H1 (cell line): Measurements from ENCODE around the gene DNAJB12. TPM values are rescaled to one million over a fixed set of nuclear protein-coding genes. Genes with fewer than 3 reads are reported as not detected.

Experiments
- BCL11A ChIP-seq, 2 experiments: IDR thresholded peaks; one replicate each; pipeline ENCODE4 v1.6.1; 2011; ENCODE audit warnings: low read depth in 2 of 2, low read length in 2 of 2, mild to moderate bottlenecking in 2 of 2
- CHD1 ChIP-seq: IDR thresholded peaks from 2 replicates; pipeline ENCODE4 v1.6.1; 2012; ENCODE audit warnings: low read depth, low read length, improper control_type of control experiment
- RFX5 ChIP-seq: IDR thresholded peaks from 2 replicates; pipeline ENCODE4 v1.6.1; 2011; ENCODE audit warnings: low read depth, low read length, improper control_type of control experiment, borderline replicate concordance
- SAP30 ChIP-seq: fragments of 300-600 bp; sonication (generic); IDR thresholded peaks from 2 replicates; pipeline ENCODE4 v1.7.1; 2012; ENCODE audit warnings: low read length, moderate library complexity, mild to moderate bottlenecking, inconsistent platforms; ENCODE audit not compliant: insufficient read depth, insufficient replicate concordance
- SIRT6 ChIP-seq: IDR thresholded peaks from one replicate; pipeline ENCODE4 v1.7.1; 2012; ENCODE audit warnings: low read length, inconsistent platforms
- SP1 ChIP-seq: IDR thresholded peaks from 2 replicates; pipeline ENCODE4 v1.6.1; 2011; ENCODE audit warnings: low read depth, low read length
- SRF ChIP-seq: IDR thresholded peaks from 2 replicates; pipeline ENCODE4 v1.6.1; 2011; ENCODE audit warnings: mild to moderate bottlenecking, low read depth, low read length, moderate library complexity
- SUZ12 ChIP-seq: fragments of 200-600 bp; sonication (generic); IDR thresholded peaks from 2 replicates; pipeline ENCODE4 v1.6.1; 2012; ENCODE audit warnings: mild to moderate bottlenecking, inconsistent platforms, low read length, moderate library complexity, mixed read lengths
- TAF7 ChIP-seq: optimal IDR thresholded peaks from 2 replicates; pipeline ENCODE3; 2011; ENCODE audit warnings: low read depth, mild to moderate bottlenecking, inconsistent platforms, low read length, moderate library complexity, borderline replicate concordance
- polyA plus RNA-seq, 7 experiments: library from polyadenylated mRNA; depleted of rRNA in 3 of 7; stranded (reverse) in 5 of 7; unstranded in 2 of 7; fragments of >200 nt in 5 of 7; fragments of 200-250 nt in 2 of 7; gene quantifications; 1 replicate in 5 of 7; 2 replicates in 1 of 7; 4 replicates in 1 of 7; pipeline versions ENCODE4 v1.2.1 to v1.2.3, GENCODE V29; 2011 to 2013; ENCODE audit warnings: missing spikeins in 2 of 7, mixed read lengths in 2 of 7
- total RNA-seq: library from RNA; stranded (reverse); fragmentation: NEBNext Ultra II Directional; extraction: Animal tissue kit (Norgen Biotek cat#: 25700); gene quantifications from 2 replicates; pipeline ENCODE4 v1.2.1, GENCODE V29; 2021
- TF ChIP-seq, protein P1 (sequence below): fragments of 300-600 bp; sonication (generic); IDR thresholded peaks from 2 replicates; pipeline ENCODE4 v1.7.1; 2012; ENCODE audit warnings: low read length, moderate library complexity, mild to moderate bottlenecking, inconsistent platforms; ENCODE audit not compliant: insufficient replicate concordance
- TF ChIP-seq, protein P2 (sequence below): IDR thresholded peaks from 2 replicates; pipeline ENCODE4 v1.6.1; 2012; ENCODE audit warnings: inconsistent platforms

DNAJB12 gene
- total and polyA plus RNA-seq, 2 of the 8 experiments (the other 6 are each of a cell fraction or from before 2014, with no cell fraction given), result 10.8 to 20.5 TPM

DNA sequence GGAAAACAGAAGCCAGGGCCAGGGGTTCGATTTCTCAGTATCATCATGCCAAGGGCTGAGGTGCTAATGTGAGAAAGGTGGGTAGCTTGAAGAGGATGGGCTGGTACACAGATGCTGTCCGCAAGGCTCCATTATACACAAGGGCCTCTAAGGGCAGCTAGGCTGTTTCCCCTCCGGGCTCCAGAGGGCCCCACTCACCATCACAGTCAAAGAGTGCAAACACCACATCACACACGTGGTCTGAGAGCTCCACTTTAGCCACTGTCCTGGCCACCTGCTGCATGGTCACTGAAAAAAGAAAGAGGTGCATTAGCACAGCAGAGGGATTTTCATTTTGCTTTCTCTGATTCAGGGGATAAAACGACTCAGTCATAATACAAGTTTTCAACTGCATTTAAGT lies 20.9 kb upstream of the DNAJB12 start (continued):
- TF ChIP-seq, protein P1, sequence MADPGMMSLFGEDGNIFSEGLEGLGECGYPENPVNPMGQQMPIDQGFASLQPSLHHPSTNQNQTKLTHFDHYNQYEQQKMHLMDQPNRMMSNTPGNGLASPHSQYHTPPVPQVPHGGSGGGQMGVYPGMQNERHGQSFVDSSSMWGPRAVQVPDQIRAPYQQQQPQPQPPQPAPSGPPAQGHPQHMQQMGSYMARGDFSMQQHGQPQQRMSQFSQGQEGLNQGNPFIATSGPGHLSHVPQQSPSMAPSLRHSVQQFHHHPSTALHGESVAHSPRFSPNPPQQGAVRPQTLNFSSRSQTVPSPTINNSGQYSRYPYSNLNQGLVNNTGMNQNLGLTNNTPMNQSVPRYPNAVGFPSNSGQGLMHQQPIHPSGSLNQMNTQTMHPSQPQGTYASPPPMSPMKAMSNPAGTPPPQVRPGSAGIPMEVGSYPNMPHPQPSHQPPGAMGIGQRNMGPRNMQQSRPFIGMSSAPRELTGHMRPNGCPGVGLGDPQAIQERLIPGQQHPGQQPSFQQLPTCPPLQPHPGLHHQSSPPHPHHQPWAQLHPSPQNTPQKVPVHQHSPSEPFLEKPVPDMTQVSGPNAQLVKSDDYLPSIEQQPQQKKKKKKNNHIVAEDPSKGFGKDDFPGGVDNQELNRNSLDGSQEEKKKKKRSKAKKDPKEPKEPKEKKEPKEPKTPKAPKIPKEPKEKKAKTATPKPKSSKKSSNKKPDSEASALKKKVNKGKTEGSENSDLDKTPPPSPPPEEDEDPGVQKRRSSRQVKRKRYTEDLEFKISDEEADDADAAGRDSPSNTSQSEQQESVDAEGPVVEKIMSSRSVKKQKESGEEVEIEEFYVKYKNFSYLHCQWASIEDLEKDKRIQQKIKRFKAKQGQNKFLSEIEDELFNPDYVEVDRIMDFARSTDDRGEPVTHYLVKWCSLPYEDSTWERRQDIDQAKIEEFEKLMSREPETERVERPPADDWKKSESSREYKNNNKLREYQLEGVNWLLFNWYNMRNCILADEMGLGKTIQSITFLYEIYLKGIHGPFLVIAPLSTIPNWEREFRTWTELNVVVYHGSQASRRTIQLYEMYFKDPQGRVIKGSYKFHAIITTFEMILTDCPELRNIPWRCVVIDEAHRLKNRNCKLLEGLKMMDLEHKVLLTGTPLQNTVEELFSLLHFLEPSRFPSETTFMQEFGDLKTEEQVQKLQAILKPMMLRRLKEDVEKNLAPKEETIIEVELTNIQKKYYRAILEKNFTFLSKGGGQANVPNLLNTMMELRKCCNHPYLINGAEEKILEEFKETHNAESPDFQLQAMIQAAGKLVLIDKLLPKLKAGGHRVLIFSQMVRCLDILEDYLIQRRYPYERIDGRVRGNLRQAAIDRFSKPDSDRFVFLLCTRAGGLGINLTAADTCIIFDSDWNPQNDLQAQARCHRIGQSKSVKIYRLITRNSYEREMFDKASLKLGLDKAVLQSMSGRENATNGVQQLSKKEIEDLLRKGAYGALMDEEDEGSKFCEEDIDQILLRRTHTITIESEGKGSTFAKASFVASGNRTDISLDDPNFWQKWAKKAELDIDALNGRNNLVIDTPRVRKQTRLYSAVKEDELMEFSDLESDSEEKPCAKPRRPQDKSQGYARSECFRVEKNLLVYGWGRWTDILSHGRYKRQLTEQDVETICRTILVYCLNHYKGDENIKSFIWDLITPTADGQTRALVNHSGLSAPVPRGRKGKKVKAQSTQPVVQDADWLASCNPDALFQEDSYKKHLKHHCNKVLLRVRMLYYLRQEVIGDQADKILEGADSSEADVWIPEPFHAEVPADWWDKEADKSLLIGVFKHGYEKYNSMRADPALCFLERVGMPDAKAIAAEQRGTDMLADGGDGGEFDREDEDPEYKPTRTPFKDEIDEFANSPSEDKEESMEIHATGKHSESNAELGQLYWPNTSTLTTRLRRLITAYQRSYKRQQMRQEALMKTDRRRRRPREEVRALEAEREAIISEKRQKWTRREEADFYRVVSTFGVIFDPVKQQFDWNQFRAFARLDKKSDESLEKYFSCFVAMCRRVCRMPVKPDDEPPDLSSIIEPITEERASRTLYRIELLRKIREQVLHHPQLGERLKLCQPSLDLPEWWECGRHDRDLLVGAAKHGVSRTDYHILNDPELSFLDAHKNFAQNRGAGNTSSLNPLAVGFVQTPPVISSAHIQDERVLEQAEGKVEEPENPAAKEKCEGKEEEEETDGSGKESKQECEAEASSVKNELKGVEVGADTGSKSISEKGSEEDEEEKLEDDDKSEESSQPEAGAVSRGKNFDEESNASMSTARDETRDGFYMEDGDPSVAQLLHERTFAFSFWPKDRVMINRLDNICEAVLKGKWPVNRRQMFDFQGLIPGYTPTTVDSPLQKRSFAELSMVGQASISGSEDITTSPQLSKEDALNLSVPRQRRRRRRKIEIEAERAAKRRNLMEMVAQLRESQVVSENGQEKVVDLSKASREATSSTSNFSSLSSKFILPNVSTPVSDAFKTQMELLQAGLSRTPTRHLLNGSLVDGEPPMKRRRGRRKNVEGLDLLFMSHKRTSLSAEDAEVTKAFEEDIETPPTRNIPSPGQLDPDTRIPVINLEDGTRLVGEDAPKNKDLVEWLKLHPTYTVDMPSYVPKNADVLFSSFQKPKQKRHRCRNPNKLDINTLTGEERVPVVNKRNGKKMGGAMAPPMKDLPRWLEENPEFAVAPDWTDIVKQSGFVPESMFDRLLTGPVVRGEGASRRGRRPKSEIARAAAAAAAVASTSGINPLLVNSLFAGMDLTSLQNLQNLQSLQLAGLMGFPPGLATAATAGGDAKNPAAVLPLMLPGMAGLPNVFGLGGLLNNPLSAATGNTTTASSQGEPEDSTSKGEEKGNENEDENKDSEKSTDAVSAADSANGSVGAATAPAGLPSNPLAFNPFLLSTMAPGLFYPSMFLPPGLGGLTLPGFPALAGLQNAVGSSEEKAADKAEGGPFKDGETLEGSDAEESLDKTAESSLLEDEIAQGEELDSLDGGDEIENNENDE, result no peak
- TF ChIP-seq CHD1 (no peak), SAP30 (no peak), SP1 (no peak), RFX5 (no peak), SIRT6 (no peak), SUZ12 (no peak), TAF7 (no peak), BCL11A (IDR thresholded peaks at IDR 0.05; ENCODE audit: low read depth in 2 of 2, low read length in 2 of 2) (no peak), SRF (no peak)
- TF ChIP-seq, protein P2, sequence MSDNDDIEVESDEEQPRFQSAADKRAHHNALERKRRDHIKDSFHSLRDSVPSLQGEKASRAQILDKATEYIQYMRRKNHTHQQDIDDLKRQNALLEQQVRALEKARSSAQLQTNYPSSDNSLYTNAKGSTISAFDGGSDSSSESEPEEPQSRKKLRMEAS, result peak; percentile 48; the same call in 1 of the 2 replicates
